ENCODE results near the gene IPO13.

Gene IPO13

DNA sequence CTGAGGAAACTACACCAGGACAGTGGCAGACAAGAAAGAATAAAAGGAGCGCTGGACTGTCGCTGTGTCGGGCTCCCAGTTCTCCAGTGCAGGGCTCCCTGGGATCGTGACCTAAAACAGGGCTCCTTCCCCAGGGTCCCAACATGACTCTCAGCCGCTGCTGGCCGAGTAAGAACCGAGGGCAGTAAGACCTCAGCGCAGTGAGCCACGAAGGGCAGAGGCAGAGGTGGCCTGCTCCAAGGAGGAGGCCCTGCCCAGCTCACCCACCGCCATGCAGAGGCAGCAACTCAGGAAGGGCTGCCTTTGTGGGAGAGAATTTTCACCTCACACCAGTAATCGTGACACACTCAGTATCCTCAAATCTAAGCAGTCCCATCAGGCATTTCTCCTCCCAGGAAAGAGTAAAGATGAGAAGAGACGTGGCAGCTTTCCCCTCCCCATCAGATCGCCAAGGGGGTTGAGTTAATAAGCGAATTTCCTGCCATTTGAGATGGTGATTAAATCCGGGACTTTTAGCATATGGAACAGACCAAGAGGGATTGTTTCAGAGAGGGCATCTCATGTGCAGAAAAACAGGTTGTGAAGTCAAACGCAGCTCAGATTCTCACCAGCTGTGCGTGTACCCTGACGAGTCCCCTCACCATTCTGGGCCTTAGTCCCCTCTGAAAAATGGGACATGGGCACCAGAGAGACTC, 32.9 kb upstream of the IPO13 start:
- DNase-seq (ENCODE audit: extremely low spot score), result no peak
- TF ChIP-seq, protein P1, sequence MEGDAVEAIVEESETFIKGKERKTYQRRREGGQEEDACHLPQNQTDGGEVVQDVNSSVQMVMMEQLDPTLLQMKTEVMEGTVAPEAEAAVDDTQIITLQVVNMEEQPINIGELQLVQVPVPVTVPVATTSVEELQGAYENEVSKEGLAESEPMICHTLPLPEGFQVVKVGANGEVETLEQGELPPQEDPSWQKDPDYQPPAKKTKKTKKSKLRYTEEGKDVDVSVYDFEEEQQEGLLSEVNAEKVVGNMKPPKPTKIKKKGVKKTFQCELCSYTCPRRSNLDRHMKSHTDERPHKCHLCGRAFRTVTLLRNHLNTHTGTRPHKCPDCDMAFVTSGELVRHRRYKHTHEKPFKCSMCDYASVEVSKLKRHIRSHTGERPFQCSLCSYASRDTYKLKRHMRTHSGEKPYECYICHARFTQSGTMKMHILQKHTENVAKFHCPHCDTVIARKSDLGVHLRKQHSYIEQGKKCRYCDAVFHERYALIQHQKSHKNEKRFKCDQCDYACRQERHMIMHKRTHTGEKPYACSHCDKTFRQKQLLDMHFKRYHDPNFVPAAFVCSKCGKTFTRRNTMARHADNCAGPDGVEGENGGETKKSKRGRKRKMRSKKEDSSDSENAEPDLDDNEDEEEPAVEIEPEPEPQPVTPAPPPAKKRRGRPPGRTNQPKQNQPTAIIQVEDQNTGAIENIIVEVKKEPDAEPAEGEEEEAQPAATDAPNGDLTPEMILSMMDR (IDR thresholded peaks at IDR 0.05; ENCODE audit: control extremely low read depth, extremely low read depth, low read depth, missing control alignments), result no peak
- POLR2A ChIA-PET, result no interaction called here
- CTCF ChIA-PET, result interaction anchor here (0.9 to 4.2 kb wide), 4 partner anchors 18 to 384 kb away, joined by 3 to 30 read pairs (median 10); partner anchors contain the start of gene ARTN

DNA sequence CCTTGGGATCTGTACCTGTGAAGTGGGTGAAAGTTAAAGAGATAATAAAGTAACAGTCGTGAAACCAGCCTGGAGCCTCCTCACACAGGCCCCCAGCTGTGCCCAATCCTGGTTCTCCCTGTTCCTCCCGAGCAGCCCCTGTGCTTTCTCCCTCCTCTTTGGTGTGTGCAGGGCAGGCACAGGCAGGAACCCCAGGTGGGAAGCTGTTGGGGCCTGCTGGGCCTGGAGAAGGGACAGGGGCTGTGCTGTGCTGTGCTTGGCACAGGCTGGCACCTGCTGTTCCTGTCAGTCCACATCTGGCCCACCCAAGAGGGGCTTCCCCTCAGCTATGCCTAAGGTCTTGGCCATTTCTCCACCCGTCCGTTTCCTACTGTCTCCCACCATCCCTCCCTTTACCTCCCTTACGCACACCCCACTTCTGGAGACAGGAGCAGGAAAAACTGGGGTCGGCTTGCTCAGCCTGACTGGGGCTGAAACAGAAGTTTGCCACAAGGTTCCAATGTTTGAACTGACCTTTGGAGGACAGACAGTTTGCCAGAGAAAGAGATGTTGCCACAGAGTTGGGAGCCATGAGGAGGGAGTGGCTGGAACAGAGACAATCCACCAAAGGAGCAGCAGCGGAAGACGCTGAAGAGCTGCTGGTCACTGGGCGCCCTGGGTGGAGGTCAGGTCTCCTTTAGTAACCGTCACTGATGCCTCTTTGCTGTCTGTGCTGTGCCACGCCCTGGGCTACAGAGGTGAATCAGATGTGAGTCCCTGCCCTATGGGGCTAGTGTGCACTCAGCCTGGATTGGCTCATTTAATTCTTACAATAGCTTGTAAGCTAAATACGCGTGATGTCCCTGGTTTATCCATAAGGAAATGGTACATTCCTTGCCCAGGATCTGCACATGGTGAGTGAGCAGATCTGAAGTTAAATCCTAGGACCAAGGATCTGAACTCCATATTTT, 31.9 kb upstream of the IPO13 start:
- TF ChIP-seq, protein P1 (IDR thresholded peaks at IDR 0.05; ENCODE audit: control extremely low read depth, extremely low read depth, low read depth, missing control alignments), result no peak
- DNase-seq (ENCODE audit: extremely low spot score), result no peak
- ChIA-PET CTCF (interaction anchor here (1.4 to 4.2 kb wide), 2 partner anchors 20 to 151 kb away, joined by 5 to 30 read pairs; partner anchors contain the start of gene ARTN), POLR2A (no interaction called here)

DNA sequence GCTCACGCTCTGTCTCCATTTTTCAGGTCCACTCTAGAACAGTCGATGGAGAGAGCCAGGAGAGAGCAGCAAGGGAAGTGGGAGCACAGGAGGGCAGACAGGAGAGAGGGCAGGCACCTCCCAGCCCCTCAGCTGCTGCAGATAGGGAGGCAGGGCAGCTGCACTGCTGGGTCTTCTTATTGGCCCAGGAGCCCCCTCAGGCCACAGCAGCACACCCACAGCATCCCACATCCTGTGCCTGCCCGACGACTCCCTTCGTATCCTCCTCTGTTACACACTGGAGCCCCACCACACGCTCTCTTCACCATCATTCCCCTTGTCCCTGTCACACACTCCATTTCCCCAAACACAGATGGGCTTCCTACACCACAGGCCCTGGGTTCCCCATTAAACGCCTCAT, 26.8 kb upstream of the IPO13 start:
- TF ChIP-seq, protein P1 (IDR thresholded peaks at IDR 0.05; ENCODE audit: control extremely low read depth, extremely low read depth, low read depth, missing control alignments), result no peak
- CTCF ChIA-PET, result interaction anchor here (1.8 to 3.4 kb wide), 3 partner anchors 11 to 156 kb away, joined by 5 to 31 read pairs (median 11); partner anchors contain the start of gene ARTN
- no peak for DNase-seq (ENCODE audit: extremely low spot score)
- POLR2A ChIA-PET, result no interaction called here

DNA sequence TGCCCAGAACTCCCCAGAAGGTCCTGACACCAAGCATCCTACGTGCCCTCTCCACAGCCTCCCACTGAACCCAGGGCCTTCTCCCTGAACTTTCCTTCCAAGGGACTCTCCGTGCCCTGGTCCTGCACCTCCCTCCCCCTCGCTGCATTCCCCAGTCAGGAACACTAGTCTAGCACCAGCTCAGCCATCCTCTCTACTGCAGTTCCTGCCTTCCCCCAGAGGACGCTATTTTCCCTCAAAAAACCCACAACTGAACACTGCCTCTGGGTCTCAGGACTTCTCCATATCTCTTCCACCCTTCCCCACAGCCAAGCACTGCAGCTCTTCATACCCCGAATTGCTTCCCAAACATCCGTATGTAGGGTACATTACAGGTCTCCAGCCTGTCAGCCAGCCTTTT, 25.7 kb upstream of the IPO13 start:
- CTCF ChIA-PET, result interaction anchor here (0.7 to 3.4 kb wide), 4 partner anchors 10 to 157 kb away, joined by 3 to 31 read pairs (median 8); partner anchors contain the start of gene ARTN
- TF ChIP-seq, protein P1 (IDR thresholded peaks at IDR 0.05; ENCODE audit: control extremely low read depth, extremely low read depth, low read depth, missing control alignments), result no peak
- no peak for DNase-seq (ENCODE audit: extremely low spot score)
- POLR2A ChIA-PET, result no interaction called here

DNA sequence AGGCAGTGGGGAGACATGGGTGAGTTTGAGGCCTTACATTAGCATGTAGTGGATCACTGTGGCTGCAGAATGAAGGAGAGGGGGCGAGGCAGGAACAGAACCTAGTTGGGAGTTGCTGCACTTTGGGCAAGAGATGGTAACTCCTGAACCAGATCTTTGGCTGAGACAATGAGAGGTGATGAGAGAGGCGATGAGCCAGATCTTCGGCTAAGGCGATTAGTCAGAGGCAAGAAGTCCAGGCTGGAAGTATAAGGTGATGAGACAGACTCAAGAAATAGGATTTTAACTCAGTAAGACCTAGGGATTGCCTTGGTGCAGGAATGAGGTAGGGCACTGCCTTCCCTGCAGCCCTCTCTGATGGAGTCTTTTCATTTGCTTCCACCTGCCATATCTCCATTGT, 22.2 kb upstream of the IPO13 start:
- ChIA-PET POLR2A (no interaction called here), CTCF (interaction anchor here (0.9 to 5.2 kb wide), 2 partner anchors 10 to 466 kb away, joined by 3 to 61 read pairs; partner anchors contain the start of gene ARTN)
- no peak for DNase-seq (ENCODE audit: extremely low spot score)

DNA sequence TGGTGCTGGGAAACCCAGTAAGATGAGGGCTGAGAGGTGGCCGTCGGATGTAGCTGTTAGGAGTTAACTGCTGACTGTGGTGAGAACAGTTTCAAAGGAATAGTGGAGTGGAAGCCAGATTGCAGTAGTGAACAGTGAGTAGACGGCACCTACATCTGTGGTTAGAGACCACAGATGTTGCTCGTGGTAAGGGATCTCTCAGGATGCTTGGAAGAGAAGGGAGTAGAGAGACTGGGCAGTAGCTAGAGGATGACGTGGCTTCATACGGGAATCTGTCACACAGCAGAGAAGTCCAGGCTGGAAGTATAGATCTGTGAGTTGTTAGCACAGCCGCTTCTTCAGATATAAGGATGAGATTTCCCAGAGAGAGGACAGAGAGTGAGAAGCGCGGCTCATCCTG, 20.9 kb upstream of the IPO13 start:
- TF ChIP-seq, protein P1 (IDR thresholded peaks at IDR 0.05; ENCODE audit: control extremely low read depth, extremely low read depth, low read depth, missing control alignments), result no peak
- POLR2A ChIA-PET, result no interaction called here
- CTCF ChIA-PET, result interaction anchor here (5.2 kb wide), 1 partner anchor 9 kb away, joined by 61 read pairs; the partner anchor contains the start of gene ARTN
- DNase-seq (ENCODE audit: extremely low spot score), result no peak

More for the DNA sequence above, 22.2 kb upstream of the IPO13 start:
- TF ChIP-seq, protein P1 (IDR thresholded peaks at IDR 0.05; ENCODE audit: control extremely low read depth, extremely low read depth, low read depth, missing control alignments), result no peak
